OCI-M2 (cell line): Measurements from ENCODE around the gene CST11.

Source experiments
- DNase-seq: peaks from one replicate; lab custom pipeline; 2025; ENCODE audit not compliant: unreplicated experiment; lab: John Stamatoyannopoulos, UW

Gene CST11

DNA sequence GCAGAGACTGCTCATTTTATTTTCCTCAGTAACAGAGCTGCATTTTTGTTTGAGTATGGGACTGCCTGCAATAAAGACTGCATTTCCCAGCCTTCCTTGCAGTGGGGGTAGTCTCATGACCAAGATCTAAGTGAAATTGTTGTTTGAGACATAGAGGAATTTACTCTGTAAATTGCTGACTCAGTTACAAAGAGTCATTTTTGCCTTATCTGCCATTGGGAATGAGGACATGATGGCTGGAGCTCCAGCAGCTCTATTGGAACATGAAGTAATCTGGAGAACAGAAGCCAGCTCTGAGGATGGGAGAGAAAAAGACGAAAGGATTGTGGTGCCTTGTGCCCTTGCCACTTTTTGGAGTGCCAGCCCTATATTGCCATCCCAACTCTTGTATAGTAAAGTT is 2.1 kb upstream of the CST11 start:
- DNase-seq, result no peak

DNA sequence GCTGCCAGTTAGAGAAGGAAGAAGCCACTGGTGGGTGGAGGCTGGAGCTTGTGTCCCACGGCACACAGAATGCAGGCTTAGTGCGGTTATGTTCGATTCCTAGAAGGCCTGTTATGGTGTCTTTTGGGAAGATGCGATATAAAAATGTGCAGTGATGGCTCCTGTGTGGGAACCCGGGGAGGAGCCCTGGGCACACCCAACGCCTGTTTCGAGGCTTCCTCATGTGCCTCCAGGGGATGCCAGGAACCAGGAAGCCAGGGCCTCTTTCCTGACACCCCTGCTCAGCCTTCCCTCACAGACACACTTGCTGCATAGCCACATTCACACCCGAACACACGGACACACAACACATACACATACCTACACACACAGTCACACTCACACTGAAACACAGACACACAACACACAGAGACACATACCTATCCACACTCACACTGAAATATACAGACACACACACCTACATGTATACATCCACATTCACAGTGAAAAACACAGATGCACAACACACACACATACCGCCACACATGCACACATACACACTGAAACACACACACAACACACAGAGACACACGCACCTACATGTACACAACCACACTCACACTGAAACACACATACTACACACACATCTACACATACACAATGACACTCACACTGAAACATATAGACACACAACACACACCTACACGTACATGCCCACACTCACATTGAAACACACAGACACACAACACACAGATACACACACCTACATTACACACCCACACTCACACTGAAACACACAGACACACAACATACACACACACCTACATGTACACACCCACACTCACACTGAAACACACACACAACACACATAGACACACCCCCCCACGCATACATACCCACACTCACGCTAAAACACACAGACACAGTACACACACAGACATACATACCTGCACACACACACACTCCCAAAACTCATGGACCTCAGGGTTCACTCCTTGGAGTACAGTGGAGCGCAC is 1.2 kb upstream of the CST11 start:
- DNase-seq, result no peak

DNA sequence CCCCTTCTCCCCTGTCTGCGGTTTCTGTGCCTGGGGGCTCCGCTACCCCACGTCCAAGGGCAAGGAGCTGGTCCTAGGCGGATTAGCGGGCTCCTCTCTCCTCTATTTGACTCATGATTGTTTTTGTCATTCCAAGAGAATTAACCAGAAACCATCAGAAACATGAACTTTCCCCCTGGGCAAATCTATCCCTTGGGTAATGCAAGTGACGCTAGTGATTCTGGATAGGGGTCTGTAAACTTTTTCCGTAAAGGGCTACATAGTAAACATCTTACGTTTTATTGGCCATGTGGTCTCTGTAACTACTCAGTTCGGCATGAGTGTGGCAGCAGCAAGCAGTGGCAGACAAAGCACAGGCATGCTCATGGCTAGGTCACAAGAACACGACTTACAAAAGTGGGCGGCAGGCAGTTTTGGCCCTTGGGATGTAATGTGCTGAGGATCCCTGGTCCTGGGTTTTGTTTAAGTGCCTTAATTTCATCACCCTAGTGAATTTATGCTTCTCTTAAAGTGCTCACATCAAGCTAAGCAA is 654 bp downstream of the CST11 start:
- DNase-seq, result no peak

DNA sequence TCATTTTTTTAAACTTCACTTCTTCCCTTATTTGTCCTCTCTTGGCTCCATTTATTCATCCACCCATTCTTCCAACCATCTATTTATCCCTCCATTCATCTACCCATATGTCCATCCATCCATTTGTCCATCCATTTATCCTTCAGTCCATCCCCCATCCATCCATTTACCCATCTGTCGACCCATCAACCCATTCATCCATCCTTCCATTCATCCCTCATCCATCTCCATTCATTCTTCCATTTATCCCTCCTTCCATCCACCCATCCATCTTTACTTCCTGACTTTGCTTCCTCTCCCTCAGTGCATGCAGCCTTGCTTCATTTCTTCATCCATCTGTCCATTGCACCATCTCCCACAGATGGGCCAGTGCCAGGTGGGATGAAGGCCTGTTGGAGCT is 1.8 kb downstream of the CST11 start:
- no peak for DNase-seq

DNA sequence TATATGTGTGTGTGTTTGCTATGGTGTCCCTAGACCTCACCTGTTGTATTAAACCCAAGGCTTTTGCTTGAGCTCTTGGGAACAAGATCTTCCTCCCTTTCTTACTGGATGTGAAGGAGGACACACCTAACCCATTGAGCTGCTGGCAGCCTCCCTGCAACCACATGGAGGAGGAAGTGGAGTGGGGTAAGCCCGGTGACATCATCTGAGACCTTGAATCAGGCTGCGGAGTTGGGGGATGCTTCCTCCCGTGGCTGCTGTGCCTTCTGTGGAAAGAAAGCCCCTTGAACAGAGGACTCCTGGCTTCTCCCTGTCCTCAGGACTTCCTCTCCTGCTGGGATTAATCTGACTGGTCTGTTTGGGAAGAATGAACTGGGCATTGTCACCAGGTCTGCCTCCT is 3.3 kb downstream of the CST11 start:
- no peak for DNase-seq

DNA sequence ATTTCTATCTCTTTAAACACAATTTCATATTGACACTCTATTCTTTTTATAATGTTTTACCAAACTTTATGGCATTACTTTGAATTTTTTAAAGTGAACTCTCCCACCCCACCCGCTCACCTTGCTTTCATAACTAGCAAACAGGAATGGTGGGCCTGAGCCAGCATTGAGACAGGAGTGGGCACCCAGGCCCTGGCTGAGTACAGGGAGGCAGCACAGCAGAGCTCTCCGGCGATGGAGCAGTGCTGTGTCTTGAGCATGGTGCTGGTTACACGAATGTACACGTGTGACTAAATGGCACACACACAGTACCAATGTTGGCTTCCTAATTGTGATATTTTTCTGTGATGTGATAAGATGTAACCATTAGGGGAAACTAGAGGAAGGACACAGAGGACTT is 4.5 kb downstream of the CST11 start:
- DNase-seq, result no peak

DNA sequence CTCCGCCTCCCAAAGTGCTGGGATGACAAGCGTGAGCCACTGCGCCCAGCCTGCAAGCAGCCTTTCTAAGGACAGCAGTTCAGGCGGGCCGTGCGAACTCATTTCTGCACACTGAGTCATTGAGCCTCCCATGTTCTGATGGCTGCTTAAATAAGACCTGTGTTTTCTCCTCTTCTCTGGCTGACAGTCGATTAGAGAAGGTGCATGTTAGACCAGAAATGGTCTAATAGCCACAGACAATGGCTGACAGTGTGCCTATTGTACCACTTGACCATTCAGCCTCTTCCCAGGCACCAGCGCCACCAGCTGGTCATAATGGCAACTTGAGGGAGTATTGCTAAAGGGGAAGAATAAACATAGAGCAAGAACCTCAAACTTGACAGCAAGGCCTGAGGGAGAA is 6.2 kb downstream of the CST11 start:
- DNase-seq, result no peak

DNA sequence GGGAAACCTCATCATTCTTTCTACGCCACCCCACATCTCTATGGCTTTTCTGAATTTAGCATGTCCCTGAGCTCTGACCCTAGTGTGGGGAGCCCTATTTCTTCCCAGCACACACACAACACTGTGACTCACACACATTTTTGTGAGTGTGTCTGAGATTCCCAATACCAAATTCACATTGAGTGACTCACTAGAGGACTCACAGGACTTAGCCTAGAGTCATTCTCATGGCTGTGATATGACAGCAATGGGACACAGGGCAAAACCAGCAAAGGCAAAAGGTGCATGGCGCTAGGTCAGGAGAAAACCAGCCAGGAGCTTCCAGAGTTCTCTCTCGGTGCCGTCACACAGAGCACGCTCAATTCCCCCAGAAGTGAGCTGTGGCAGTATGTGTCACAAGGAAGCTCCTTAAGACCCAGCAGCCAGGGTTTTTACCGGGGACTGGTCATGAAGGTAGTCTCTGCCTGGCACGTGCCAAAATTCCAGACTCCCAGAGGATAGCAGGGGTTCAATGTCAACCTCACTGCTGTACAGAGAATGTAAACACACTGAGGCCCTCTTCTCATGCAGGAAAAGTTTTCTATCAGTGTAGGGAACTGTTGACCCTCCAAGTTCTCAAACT is 7.0 kb downstream of the CST11 start:
- no peak for DNase-seq

DNA sequence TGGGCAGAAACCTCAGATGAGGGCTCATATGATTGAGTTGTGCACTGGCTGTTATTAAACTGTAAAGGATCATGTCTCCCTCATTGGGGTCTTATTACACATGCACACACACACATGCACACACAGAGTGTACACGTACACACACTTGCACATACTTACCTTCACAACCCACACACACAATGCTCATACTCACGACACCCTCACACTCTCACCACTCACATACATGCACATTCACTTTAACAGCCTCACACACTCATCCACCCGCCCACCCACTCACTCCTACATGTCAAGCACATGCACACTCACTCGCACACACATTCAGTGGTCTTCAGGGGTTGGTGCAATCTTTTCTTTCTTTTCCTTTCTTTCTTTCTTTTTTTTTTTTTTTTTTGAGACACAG is 7.8 kb downstream of the CST11 start:
- DNase-seq, result no peak

DNA sequence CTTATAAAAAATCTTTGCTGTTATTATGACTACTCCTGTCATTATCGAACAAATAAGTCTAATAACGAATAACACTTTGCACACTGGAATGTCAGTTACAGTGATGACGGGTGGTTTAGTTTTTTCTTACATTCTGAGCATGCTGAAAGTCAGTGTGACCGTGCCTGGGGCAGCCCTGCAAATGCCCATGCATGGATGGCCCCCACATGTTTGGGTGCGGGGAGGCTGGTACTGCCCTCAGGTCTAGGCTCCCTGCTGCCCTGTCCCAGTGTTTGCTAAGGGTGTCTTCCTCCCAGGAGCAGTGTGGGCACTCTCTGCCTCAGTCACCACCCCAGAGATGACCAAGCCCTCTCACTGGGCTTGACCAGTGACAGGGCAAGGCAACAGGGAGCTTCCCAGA is 10.2 kb downstream of the CST11 start:
- no peak for DNase-seq

DNA sequence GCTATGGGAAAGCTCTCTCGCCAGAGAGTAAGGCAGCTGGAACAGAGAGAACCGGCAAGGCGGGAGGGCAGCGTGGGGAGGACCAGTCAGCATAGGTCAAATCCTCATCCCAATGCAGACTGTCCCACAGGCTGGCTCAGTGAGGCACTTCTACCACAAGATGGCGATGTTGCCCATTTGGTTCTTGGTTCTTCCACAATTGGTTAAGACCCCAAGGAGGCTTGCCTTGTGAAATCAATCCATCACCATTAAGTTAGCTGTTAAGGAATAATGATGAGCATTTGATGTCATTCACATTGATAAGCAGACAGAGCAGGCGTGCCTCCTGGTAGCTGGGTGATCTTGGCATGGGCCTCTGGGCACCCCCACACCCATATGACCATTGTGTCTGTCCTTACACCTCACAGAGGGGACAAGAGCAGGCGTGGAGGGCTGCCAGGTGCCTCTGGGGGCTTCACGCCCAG is 10.8 kb downstream of the CST11 start:
- DNase-seq, result no peak

DNA sequence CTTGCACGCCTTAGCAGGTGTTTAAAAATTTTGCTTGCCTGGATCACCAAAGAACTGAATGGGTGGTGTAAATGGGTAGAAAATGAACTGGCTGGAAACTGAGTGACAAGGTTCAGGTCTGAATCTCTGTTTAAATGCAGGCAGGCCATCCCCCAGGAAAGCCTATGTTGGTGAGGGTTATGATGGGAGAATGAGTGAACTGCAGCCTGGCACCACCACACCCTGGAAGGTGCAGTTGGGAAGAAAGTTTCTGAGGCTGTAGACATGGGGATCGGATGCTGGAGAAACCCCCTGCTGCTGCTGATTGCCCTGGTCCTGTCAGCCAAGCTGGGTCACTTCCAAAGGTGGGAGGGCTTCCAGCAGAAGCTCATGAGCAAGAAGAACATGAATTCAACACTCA is 12.7 kb downstream of the CST11 start:
- DNase-seq, result no peak

DNA sequence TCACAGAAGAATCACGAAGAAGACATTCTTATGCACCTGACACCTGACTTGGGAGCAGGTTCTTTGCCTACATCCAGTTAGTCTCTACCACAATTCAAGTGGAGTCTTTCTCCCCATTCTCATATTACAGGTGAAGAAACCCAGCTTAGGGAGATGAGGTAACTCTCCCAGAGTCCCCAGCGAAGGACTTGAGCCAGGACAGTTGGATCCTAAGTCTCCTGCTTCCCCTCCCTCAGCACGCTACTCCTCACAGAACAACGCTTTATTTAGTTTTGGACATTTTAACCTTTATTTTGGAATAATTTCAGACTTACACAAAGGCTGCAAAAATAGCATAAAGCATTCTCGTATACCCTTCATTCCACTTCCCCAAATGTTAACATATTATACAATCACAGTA is 14.0 kb downstream of the CST11 start:
- no peak for DNase-seq

DNA sequence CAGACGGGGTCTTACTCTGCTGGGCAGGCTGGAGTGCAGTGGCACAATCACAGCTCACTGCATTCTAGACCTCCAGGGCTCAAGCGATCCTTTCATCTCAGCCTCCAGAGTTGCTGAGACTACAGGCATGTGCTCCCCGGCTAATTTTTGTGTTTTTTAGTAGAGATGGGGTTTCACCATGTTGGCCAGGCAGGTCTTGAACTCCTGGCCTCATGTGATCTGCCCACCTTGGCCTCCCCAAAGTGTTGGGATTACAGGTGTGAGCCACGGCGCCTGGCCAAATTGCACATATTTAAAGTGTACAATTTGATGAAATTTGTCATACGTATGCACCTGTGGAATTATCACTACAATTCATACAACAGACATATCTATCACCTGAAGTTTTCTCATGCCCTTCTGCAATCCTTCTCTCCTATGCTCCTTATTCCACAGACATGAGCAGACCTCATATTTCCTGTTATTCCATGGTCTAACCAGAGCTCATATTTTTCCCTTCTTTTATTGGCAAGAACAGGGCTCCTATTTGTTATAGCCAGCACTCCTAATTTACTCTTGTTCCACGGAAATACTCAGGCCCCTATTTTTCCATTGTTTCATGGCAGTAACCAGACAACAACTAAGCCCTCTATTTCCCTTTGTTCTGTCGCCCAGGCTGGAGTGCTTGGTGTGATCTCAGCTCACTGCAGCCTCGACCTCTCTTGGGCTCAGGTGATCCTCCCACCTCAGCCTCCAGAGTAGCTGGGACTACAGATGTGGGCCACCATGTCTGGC is 15.4 kb downstream of the CST11 start:
- no peak for DNase-seq

DNA sequence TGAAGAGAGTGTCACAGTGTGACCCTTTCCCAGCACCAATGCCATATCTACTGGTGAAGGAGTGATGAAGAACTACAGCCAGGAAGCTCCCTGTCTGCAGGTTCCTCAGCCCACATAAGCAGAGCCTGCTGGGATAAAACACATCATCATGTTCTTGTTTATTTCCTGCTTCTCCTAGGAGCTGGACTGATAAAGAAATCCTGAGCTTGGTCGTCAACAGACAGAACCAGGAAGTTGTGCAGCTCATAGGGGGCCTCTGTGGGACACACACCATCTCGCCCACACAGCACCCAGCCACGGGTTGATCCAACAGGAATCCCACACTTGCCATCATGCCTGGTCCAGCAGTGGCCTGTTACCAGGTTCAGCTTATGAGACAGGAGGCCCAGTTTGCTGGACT is 16.0 kb downstream of the CST11 start:
- no peak for DNase-seq

DNA sequence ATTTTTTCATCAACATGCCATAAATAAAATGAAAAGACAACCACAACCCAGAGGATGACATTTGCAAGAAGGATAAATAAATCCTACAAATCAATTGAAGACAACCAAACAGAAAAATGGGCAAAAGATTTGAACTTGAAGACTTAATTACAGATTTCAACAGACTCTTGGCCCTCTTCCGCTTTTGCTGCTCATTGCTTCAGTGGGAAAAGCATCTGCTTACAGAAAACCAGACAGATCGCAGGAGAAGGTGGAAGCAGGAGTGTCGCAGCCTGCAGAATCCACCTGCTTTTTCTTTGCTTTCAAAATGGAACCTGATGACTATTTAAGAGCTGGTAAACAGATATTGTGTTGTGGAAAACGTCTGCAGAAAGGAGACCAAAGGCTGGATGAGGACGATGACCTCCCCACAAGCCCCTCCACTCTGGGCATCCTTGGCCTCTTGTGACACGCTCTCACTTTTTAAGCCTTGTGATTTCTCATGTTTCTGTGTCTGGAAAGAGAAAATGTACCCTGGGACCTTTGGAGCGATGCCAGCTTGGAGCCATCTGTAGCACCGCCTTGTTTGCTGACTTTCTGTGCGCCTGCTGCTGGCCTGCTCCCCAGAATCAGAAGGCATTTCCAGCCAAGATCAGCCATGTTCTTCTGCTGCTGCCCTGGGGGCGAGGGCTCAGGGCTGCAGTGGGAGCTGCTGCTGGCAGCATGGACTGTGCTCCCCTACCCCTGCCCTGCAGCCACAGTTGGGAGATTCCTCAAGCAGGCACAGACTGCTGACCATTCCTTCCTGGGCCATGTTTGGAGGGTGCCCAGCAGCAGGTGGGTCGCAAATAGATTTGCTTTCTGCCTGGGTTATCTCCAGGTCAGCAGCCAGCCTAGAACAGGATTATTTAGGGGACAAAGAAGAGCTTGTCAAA is 16.8 kb downstream of the CST11 start:
- no peak for DNase-seq

DNA sequence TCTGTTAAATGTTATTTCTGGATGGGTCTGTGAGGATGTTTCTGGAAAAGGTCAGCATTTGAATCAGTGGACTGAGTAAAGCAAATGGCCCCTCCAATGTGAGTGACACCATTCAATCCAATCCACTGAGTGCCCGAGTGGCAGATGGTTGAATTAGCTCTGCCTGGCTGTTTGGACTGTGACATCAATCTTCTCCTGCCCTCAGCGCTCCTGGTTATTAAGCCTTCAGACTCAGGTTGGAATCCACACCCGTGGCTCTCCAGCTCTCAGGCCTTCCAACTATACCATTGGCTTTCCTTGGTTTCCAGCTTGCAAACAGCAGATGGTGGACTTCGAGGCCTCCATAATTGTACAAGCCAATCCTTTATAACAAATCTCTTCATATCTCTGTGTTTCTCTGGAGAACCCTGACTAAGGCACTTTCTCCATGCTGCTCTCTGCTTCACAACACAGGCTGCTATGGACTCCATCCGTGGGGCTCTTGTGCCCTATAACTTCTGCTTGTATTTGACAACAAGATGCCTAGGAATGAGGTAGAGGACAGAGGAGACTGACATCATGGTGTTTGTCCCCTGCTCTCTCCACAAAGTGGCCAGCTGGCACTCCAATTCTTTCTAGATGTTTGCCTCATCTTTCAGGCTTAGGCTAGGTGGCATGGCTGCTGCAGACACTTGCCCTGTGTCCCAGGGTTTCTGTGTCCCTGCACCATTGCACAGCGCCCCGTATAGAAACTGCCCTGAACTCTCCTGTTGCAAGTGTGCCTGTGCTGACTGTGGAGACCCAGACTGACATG is 18.0 kb downstream of the CST11 start:
- DNase-seq, result no peak

DNA sequence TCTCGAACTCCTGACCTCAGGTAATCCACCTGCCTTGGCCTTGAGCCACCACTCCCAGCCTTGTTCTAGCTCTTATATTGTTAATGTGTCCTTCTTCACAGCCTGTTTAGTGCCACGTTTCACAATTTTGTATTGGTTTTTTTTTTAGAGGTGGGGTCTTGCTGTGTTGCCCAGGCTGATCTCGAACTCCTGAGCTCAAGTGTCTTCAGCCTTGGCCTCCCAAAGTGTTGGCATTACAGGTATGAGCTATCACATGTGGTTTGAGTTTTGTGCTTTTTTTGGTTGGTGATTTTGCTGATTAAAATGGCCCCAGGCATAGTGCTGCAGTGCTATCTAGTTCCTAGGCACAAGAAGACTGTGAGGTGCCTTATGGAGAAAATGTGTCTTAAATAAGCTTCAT is 19.0 kb downstream of the CST11 start:
- DNase-seq, result no peak

DNA sequence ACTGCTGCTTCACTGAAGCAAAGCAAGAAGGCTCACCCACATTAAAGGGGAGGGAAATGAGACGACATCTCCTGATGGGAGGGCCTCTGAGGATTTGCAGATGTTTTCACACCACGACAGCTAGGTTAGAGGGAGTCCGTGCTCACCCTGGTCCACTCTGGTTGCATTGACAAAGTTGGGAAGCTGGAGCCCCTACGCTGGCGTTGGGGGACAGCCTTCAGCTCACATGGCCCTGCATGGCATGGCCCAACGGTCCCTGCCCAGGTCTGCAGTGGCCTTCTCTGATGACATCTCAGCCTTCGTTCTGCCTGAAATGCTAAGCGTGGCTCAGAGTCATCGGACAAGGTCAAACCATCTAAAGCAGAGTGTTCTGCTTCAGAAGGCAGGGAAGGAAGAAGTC is 27.5 kb downstream of the CST11 start:
- no peak for DNase-seq
